Ectodermal cell (in vitro differentiated cells): ENCODE results near the gene TCEA2.

Experiments used
- H3K27ac ChIP-seq: 2 replicates; pipeline ENCODE4 v1.7.0; 2013; ENCODE audit warnings: mild to moderate bottlenecking, low read depth, low read length; ENCODE audit not compliant: insufficient read depth, poor library complexity, severe bottlenecking
- H3K27me3 ChIP-seq: 2 replicates; pipeline ENCODE4 v1.7.0; 2013; ENCODE audit warnings: mild to moderate bottlenecking, low read length; ENCODE audit not compliant: insufficient read depth, control insufficient read depth, poor library complexity, severe bottlenecking
- H3K36me3 ChIP-seq: one replicate; pipeline ENCODE4 v1.7.0; 2013; ENCODE audit warnings: low read length; ENCODE audit not compliant: control insufficient read depth, insufficient read depth
- H3K4me1 ChIP-seq: one replicate; pipeline ENCODE4 v1.7.0; 2013; ENCODE audit warnings: low read length; ENCODE audit not compliant: control insufficient read depth, insufficient read depth
- H3K4me3 ChIP-seq: 2 replicates; pipeline ENCODE4 v1.7.0; 2013; ENCODE audit warnings: low read depth, low read length, control low read depth; ENCODE audit not compliant: insufficient read depth
- H3K9me3 ChIP-seq: 2 replicates; pipeline ENCODE4 v1.7.0; 2013; ENCODE audit warnings: mild to moderate bottlenecking, low read length, moderate library complexity; ENCODE audit not compliant: control insufficient read depth
- WGBS, 2 experiments: methylation state at CpG; one replicate each; pipeline ENCODE4 v1.1.7; 2013; ENCODE audit warnings: missing lambda C conversion rate in 2 of 2; 5-methylcytosine and 5-hydroxymethylcytosine counted together

Gene TCEA2

GRCh38 chr20:64036346-64037198 is 26.4 kb upstream of the TCEA2 start:
- H3K27ac ChIP-seq, result no peak overlapping the region
- H3K36me3 ChIP-seq, result no peaks in the 10 kb centered on the region
- peaks cover 15% of the 10 kb centered on the region for H3K4me1 ChIP-seq
- 80% methylated on average over 17 of the region's 17 CpGs for WGBS, 2 experiments
- H3K27me3 ChIP-seq, result peaks cover 51% of the 10 kb centered on the region
- H3K4me3 ChIP-seq, result no peak overlapping the region
- no peaks in the 10 kb centered on the region for H3K9me3 ChIP-seq

GRCh38 chr20:64037199-64037497 is 25.9 kb upstream of the TCEA2 start:
- Histone ChIP-seq H3K9me3 (no peaks in the 10 kb centered on the region), H3K4me3 (no peak overlapping the region), H3K27me3 (peaks cover 56% of the 10 kb centered on the region), H3K27ac (no peak overlapping the region), H3K4me1 (peaks cover 16% of the 10 kb centered on the region), H3K36me3 (no peaks in the 10 kb centered on the region)
- WGBS, 2 experiments, result 83 to 89% methylated on average over 3 of the region's 3 CpGs

DNA sequence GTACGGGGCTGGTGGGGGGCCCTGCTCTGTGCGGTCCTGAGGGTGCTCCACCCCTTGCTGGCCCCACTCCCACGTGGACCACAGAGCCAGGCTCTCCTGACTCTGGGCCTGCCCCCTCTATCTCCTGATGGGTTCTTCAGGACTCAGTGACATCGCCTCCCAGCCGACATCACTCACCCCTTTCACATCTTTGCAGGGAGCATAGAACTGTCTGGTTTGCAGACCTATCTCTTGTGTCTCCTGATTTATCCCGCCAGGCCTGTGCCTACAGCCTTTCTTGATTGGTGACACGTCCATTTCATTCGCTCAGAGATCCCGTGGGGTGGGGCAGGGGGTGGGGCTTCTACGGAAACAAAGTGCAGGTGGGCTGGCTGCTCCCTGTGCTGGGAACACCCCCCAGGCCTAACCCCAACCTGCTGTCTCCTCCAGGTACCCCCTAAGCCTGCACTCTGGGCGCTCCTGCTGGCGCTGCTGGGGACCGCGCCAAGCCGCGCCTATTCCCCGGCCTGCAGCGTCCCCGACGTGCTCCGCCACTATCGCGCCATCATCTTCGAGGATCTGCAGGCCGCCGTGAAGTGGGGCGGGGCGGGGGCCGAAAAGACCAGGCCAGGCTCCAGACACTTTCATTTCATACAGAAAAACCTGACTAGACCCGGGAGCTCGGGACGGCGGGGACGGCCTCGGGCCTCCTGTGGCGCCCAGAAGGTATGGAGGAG is 25.3 kb upstream of the TCEA2 start:
- Histone ChIP-seq H3K27ac (no peak overlapping the region), H3K36me3 (no peaks in the 10 kb centered on the region), H3K27me3 (peaks cover 61% of the 10 kb centered on the region), H3K4me1 (peaks cover 19% of the 10 kb centered on the region), H3K4me3 (no peak overlapping the region), H3K9me3 (no peaks in the 10 kb centered on the region)
- WGBS, 2 experiments, result 19% methylated on average over 36 of the region's 36 CpGs

- WGBS, 2 experiments, result 3 to 4% methylated on average over 29 to 30 of the region's 30 CpGs
- peaks cover 19% of the 10 kb centered on the region for H3K4me1 ChIP-seq
These were observed 24.8 kb upstream of the TCEA2 start for GRCh38 chr20:64038224-64038564.

GRCh38 chr20:64038565-64039292 is 24.3 kb upstream of the TCEA2 start:
- Histone ChIP-seq H3K27me3 (peaks cover 70% of the 10 kb centered on the region), H3K4me3 (peak overlapping the region; percentile 46), H3K36me3 (no peaks in the 10 kb centered on the region), H3K27ac (no peak overlapping the region), H3K4me1 (peaks cover 19% of the 10 kb centered on the region), H3K9me3 (no peaks in the 10 kb centered on the region)
- WGBS, 2 experiments, result 1% methylated on average over 91 of the region's 91 CpGs

More at GRCh38 chr20:64038224-64038564, 24.8 kb upstream of the TCEA2 start:
- Histone ChIP-seq H3K27me3 (peaks cover 65% of the 10 kb centered on the region), H3K36me3 (no peaks in the 10 kb centered on the region), H3K4me3 (peak overlapping the region; percentile 46), H3K9me3 (no peaks in the 10 kb centered on the region), H3K27ac (no peak overlapping the region)

DNA sequence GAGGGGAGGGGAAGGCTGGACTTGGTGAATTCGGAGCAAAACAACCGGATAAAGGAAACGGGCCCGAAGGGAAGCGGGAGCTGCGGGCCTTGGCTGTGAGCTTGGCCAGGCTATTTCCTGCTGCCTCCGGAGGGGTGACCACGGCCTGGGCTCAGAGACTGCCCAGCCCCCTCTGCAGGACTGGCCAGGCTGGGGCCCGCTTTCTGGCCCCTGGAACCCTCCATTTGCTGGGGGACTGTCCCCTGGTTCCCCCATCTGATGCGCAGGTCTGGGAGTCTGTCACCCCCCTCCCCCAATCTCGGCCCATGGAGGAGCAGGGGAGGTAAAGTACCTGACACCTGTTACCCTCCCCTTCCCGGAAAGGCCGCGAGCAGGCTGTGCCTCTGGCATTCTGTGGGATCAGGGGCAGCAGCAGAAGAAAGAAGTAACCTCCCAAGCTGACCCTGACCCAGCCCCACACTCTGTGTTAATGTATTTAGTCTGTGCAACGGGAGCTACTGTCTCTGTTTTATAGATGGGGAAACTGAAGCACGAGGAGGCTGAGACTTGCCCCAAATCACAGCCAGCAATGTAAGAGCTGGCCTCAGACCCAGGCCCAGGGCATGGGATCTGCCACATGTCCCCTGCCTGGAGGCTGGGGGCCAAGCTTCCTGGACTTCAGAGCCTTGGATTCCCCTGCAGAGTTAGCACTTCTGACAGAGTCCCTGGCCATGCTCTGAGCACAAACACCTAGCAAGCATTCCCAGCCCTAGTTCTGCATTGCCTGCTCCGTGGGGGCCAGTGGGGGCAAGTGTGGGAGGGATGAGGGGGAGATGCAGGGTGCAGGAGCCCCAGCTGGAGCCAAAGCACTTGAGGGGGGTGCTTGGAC is 23.5 kb upstream of the TCEA2 start:
- Histone ChIP-seq H3K27ac (no peak overlapping the region), H3K4me1 (peaks cover 19% of the 10 kb centered on the region), H3K4me3 (peak overlapping the region; percentile 46), H3K27me3 (peaks cover 78% of the 10 kb centered on the region), H3K9me3 (no peaks in the 10 kb centered on the region), H3K36me3 (no peaks in the 10 kb centered on the region)
- 22 to 24% methylated on average over 17 of the region's 17 CpGs for WGBS, 2 experiments

GRCh38 chr20:64040231-64041039 is 22.6 kb upstream of the TCEA2 start:
- Histone ChIP-seq H3K9me3 (no peaks in the 10 kb centered on the region), H3K36me3 (no peaks in the 10 kb centered on the region), H3K27me3 (peaks cover 87% of the 10 kb centered on the region), H3K4me3 (no peak overlapping the region), H3K4me1 (peaks cover 24% of the 10 kb centered on the region), H3K27ac (no peak overlapping the region)
- WGBS, 2 experiments, result 86 to 88% methylated on average over 12 of the region's 12 CpGs

DNA sequence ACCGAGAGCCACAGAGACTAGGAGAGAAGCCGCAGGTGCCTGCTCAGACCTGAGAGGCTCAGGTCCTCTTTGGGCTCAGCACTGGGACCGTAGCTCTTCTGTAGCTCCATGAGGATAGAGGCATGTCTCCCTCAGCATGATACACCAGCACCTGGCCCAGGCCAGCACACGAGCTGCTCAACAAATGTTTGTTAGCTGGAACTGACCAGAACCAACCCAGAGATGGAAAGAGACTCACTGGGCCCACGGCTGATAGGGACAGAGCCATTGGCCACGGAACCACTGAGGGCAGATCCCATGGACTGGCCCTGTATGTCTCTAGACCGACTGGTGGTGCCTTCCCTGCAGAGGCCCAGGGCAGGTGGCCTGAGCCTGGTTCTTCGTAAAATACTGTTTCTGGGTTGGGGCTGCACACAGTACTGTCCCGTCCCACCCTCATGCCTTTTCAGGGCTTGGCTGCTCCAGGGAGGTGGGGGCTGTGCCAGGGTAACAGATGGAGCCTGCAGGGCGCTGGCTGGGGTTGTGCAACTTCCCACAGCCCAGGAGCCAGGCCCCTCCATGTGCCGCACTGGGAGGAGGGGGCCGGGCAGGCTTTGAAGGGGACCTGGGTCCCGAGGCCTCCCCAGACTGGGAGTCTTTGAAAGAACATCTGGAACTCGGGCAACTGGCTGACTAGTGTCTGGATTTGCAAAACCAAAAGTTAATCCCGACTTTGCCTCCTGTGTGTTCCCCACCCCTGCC is 21.8 kb upstream of the TCEA2 start:
- Histone ChIP-seq H3K9me3 (no peaks in the 10 kb centered on the region), H3K27me3 (peaks cover 95% of the 10 kb centered on the region), H3K27ac (no peak overlapping the region), H3K4me3 (no peak overlapping the region), H3K4me1 (peaks cover 22% of the 10 kb centered on the region), H3K36me3 (no peaks in the 10 kb centered on the region)
- 75% methylated on average over 15 of the region's 15 CpGs for whole genome bisulfite sequencing, 2 experiments

DNA sequence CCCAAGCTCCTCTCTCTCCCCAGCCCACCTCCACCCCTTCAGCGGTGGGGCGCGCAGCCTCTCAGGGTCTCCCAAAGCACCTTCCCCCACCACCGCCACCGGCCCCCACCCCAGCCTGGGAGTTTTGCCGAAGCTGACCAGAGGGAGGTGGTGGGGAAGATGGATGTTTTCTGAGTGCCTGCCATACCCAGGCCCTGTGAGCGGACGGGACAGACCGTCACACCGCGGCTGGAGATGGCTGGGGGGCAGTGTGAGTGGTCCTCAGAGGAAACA is 21.3 kb upstream of the TCEA2 start:
- Histone ChIP-seq H3K4me1 (peaks cover 17% of the 10 kb centered on the region), H3K27me3 (peaks cover 98% of the 10 kb centered on the region), H3K9me3 (no peaks in the 10 kb centered on the region), H3K27ac (no peak overlapping the region), H3K4me3 (no peak overlapping the region), H3K36me3 (no peaks in the 10 kb centered on the region)
- 20 to 34% methylated on average over 7 to 11 of the region's 11 CpGs for WGBS, 2 experiments
